Measurements from ENCODE around the gene KIF25.

Gene KIF25

DNA sequence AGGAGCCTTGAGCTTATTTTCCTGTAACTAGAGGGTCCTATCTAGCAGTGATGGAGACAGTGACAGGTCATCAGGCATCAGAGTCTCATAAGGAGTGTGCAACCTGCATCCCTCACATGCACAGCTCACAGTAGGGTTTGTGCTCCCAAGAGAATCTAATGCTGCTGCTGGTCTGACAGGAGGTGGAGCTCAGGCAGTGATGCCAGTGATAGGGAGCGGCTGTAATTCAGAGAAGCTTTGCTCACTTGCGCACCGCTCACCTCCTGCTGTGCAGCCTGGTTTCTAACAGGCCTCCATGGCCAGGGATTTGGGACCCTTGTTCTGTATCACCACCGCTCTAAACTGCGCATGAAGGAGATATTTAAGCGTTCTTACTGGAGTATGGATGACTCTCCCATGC lies 5.3 kb downstream of the KIF25 start:
- no peak for DNase-seq (ENCODE audit: low read depth)
- TF ChIP-seq, protein P1, sequence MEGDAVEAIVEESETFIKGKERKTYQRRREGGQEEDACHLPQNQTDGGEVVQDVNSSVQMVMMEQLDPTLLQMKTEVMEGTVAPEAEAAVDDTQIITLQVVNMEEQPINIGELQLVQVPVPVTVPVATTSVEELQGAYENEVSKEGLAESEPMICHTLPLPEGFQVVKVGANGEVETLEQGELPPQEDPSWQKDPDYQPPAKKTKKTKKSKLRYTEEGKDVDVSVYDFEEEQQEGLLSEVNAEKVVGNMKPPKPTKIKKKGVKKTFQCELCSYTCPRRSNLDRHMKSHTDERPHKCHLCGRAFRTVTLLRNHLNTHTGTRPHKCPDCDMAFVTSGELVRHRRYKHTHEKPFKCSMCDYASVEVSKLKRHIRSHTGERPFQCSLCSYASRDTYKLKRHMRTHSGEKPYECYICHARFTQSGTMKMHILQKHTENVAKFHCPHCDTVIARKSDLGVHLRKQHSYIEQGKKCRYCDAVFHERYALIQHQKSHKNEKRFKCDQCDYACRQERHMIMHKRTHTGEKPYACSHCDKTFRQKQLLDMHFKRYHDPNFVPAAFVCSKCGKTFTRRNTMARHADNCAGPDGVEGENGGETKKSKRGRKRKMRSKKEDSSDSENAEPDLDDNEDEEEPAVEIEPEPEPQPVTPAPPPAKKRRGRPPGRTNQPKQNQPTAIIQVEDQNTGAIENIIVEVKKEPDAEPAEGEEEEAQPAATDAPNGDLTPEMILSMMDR (IDR thresholded peaks at IDR 0.05; ENCODE audit: insufficient read depth, low read depth, low read length, missing control alignments), result no peak
- no peak overlapping the region for H3K4me3 ChIP-seq (ENCODE audit: low read length)

DNA sequence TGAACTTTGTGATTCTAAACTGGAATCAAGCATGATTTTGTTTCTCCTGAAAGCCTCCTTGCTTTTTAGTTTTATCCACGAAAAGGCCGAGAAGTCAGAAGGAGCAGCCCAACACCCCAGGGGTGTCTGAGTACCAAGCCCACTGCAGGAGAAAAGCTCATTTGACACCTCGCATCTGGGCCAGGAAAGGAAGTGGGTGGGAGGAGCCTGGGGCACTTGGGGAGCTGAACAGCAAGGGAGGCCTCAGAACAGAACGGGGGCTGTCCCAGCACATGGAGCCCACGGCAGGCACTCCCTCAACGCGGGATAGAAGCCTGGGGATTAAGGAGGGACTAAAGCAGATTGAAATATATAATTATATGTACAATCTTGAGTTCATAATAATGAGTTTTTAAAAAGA lies 6.6 kb downstream of the KIF25 start:
- no peak for DNase-seq (ENCODE audit: low read depth)
- H3K4me3 ChIP-seq (ENCODE audit: low read length), result no peak overlapping the region
- TF ChIP-seq, protein P1 (IDR thresholded peaks at IDR 0.05; ENCODE audit: insufficient read depth, low read depth, low read length, missing control alignments), result no peak

DNA sequence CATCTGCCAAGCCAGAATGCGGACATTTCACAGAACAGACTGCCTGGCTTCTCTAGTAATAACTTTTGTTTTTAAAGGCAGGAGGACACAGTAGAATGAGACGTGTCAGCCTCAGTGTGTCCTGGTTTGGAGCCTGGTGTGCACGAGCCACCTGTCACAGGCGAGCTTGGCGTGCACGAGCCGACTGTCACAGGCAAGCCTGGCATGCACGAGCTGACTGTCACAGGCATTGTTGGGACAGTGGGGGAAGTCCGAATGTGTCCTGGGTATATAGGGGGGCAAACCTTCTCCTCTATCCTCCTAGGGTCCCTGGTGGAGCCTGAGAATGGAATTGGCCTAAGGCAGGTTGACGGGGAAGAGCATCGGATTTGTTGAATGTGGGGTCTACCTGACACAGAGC lies 7.5 kb downstream of the KIF25 start:
- DNase-seq (ENCODE audit: low read depth), result no peak
- no peak overlapping the region for H3K4me3 ChIP-seq (ENCODE audit: low read length)
- TF ChIP-seq, protein P1 (IDR thresholded peaks at IDR 0.05; ENCODE audit: insufficient read depth, low read depth, low read length, missing control alignments), result no peak

DNA sequence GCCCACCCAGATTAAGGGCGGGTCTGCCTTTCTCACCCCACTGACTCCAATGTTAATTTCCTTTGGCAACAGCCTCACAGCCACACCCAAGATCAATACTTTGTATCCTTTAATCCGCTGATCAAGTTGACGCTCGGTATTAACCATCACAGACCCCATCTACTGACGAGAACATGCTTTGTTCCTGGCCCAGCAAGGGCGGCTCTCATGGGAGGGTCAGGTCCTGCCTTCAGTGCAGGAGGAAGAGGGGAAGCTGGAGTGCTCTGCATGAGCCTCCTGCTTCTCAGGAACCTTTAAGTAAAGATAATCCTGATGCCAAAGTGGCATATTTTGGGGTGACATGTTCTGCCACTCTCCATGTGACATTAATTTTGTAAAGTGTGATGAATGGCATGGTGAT lies 8.3 kb downstream of the KIF25 start:
- TF ChIP-seq, protein P1 (IDR thresholded peaks at IDR 0.05; ENCODE audit: insufficient read depth, low read depth, low read length, missing control alignments), result no peak
- H3K4me3 ChIP-seq (ENCODE audit: low read length), result no peak overlapping the region
- no peak for DNase-seq (ENCODE audit: low read depth)

DNA sequence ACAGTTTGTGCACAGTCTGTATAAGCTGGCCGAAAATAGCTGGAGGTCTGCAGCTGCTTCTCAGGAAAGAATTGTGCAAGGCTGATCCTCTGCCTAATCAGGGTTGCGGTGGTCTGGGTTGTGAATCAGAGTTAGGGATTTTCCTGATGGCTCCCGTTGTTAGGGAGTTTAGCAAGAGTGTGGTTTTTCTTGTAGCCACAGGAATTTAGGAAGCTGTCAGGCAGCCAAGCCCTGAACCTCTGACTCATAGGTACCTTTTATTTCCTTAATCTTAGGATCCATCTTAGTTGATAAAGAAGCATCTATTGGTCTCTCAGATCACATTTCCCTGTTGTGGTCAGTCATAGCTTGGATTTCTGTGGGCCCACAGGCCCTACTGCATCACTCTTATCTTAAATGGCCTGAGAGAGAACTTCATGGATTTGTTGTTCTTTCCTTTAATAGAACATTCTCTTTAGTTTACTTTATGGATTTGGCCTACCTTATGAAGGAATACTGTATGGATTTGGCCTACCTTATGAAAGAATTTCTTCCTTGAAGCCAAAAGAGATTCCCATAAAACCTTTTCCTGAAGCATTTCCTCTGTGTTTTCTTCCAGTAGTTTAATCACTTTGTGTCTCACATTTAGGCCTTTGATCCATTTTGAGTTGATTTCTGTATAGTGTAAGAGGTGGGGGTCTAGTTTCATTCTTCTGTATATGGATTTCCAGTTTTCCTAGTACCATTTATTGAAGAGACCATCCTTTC lies 10.3 kb downstream of the KIF25 start:
- TF ChIP-seq, protein P1 (IDR thresholded peaks at IDR 0.05; ENCODE audit: insufficient read depth, low read depth, low read length, missing control alignments), result no peak
- no peak overlapping the region for H3K4me3 ChIP-seq (ENCODE audit: low read length)
- DNase-seq (ENCODE audit: low read depth), result peak; percentile 98

DNA sequence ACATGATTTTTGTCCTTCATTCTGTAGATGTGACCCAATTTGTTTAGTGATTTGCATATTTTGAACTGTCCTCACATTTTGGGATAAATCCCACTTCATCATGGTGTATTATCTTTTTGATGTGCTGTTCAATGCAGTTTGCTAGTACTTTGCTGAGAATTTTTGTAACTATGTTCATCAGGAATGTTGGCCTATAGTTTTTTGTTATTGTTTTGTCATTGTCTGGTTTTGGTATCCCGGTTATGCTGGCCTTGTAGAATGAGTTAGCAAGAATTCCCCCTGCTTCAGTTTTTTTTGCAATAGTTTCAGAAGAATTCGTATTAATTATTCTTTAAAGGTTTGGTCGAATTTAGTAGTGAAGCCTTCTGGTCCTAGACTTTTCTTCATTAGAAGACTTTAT lies 11.9 kb downstream of the KIF25 start:
- DNase-seq (ENCODE audit: low read depth), result no peak
- TF ChIP-seq, protein P1 (IDR thresholded peaks at IDR 0.05; ENCODE audit: insufficient read depth, low read depth, low read length, missing control alignments), result no peak
- no peak overlapping the region for H3K4me3 ChIP-seq (ENCODE audit: low read length)

DNA sequence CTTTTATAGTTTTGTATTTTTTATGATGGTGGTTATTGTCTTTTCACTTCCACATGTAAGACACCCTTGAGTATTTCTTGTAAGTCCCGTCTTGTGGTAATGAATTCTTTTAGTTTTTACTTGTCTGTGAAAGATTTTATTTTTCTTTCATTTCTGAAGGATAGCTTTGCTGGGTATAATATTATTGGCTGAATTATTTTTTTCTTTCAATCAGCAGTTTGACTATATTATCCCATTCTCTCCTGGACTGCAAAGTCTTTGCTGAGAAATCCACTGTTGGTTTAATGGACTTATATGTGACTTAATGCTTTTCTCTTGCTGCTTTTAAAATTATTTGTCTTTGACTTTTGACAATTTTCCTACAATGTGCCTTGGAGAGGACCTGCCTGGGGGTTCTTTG lies 13.8 kb downstream of the KIF25 start:
- no peak overlapping the region for H3K4me3 ChIP-seq (ENCODE audit: low read length)
- no peak for DNase-seq (ENCODE audit: low read depth)
- TF ChIP-seq, protein P1 (IDR thresholded peaks at IDR 0.05; ENCODE audit: insufficient read depth, low read depth, low read length, missing control alignments), result no peak

Measured in epithelial cell of esophagus (primary cell).